ENCODE measurements around the gene PCP2.
"Not testable (repeated sequence)": the region's sequence is repeated elsewhere in the genome, so short reads cannot be mapped to it uniquely, and the experiment has no call there.

The PCP2 gene

DNA sequence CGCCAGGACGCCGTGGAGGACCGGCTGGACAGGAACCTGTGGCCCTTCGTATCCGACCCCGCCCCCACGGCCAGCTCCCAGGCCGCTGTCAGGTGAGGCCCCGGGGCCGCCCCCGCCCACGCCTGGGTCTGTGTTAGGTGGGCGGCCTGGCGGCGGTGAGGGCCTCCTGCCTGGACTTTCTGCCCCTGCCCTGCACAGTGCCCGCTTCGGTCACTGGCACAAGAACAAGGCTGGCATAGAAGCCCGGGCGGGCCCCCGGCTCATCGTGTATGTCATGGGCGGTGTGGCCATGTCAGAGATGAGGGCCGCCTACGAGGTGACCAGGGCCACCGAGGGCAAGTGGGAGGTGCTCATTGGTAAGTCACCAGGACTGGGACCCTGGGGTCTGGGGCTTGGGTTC is 13.6 kb upstream of the PCP2 start:
- no peak overlapping the region for H3K4me3 ChIP-seq (ENCODE audit: low read depth, low read length)
- TF ChIP-seq, protein P1, sequence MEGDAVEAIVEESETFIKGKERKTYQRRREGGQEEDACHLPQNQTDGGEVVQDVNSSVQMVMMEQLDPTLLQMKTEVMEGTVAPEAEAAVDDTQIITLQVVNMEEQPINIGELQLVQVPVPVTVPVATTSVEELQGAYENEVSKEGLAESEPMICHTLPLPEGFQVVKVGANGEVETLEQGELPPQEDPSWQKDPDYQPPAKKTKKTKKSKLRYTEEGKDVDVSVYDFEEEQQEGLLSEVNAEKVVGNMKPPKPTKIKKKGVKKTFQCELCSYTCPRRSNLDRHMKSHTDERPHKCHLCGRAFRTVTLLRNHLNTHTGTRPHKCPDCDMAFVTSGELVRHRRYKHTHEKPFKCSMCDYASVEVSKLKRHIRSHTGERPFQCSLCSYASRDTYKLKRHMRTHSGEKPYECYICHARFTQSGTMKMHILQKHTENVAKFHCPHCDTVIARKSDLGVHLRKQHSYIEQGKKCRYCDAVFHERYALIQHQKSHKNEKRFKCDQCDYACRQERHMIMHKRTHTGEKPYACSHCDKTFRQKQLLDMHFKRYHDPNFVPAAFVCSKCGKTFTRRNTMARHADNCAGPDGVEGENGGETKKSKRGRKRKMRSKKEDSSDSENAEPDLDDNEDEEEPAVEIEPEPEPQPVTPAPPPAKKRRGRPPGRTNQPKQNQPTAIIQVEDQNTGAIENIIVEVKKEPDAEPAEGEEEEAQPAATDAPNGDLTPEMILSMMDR (IDR thresholded peaks at IDR 0.05; ENCODE audit: low read depth, low read length) = no peak

DNA sequence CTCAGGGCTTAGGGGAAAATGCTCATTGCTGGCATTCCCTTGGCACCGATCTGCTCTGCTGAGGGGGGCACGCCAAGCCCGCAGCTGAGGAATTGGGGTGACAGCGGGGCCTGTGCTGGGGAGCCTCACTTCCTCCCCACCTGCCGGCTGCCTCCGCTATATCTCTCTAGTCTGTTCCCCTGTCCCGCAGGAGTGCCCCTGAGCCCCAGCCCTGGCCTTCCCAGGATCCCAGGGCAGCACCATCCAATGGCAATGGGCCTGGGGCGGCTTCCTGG is 12.8 kb upstream of the PCP2 start:
- TF ChIP-seq, protein P1 (IDR thresholded peaks at IDR 0.05; ENCODE audit: low read depth, low read length) = no peak
- H3K4me3 ChIP-seq (ENCODE audit: low read depth, low read length) = no peak overlapping the region

DNA sequence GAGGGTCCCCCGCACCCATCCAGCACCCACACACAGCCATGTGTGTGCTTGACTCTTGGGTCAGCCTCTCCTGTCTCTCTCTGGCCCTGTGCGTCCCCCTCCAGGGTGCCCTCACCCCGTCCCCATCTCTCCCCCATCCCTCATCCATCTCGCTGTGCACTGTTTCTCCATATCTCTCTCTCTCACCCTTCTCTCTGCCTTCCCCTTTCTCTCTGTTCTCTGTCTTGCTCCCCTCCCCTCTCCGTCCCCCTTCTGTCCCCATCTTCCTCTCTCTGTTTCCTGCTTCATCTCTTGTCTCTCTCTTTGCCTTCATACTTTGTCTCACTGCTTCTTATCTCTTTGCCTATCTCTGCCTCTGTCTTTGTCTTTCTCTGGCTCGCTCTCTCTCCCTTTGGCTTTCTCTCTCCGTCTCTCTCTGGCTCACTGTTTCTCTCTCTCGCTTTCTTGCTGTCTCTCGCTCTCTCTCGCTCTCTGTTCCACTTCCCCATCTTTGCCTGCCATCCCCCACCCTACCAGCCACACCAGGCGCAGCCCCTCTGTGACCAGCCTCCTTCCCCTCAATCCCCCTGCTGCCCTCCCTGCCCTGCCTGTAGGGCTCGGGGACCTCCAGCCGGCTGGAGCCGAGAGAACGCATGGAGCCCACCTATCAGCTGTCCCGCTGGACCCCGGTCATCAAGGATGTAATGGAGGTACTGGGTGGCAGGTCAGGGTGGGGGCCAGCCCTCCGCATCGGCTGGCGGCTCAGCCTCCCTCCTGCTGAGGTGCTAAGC is 12.3 kb upstream of the PCP2 start:
- H3K4me3 ChIP-seq (ENCODE audit: low read depth, low read length) = no peak overlapping the region
- TF ChIP-seq, protein P1 (IDR thresholded peaks at IDR 0.05; ENCODE audit: low read depth, low read length) = no peak

DNA sequence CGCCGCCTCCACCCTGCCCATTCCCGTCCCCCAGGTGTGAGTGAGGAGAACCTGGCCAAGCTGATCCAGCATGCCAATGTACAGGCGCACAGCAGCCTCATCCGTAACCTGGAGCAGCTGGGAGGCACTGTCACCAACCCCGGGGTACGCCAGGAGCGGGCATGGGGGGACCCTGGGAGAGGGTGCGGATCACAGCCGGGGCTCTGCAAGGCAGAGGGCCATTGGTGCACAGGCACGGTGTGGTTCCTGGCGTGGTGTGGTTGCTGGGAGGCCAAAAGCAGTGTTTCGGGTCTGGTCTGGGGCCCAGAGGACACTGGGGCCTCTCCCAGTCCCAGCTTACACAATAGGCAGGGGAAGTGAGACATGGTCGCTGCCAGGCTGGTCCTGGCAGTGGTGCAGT is 11.6 kb upstream of the PCP2 start:
- H3K4me3 ChIP-seq (ENCODE audit: low read depth, low read length) = no peak overlapping the region
- TF ChIP-seq, protein P1 (IDR thresholded peaks at IDR 0.05; ENCODE audit: low read depth, low read length) = no peak

DNA sequence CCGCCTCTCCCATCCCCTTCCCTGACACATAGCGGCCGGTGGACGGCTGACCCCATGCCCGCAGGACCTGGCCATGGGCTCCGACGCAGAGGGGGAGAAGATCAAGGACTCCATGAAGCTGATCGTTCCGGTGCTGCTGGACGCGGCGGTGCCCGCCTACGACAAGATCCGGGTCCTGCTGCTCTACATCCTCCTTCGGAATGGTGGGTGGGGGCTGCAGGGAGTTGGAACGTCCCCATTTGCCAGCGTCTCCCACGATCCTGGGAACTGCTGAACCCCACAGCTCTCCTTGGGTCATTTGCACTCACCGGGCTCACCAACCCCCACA is 11.0 kb upstream of the PCP2 start:
- TF ChIP-seq, protein P1 (IDR thresholded peaks at IDR 0.05; ENCODE audit: low read depth, low read length) = no peak
- H3K4me3 ChIP-seq (ENCODE audit: low read depth, low read length) = no peak overlapping the region

DNA sequence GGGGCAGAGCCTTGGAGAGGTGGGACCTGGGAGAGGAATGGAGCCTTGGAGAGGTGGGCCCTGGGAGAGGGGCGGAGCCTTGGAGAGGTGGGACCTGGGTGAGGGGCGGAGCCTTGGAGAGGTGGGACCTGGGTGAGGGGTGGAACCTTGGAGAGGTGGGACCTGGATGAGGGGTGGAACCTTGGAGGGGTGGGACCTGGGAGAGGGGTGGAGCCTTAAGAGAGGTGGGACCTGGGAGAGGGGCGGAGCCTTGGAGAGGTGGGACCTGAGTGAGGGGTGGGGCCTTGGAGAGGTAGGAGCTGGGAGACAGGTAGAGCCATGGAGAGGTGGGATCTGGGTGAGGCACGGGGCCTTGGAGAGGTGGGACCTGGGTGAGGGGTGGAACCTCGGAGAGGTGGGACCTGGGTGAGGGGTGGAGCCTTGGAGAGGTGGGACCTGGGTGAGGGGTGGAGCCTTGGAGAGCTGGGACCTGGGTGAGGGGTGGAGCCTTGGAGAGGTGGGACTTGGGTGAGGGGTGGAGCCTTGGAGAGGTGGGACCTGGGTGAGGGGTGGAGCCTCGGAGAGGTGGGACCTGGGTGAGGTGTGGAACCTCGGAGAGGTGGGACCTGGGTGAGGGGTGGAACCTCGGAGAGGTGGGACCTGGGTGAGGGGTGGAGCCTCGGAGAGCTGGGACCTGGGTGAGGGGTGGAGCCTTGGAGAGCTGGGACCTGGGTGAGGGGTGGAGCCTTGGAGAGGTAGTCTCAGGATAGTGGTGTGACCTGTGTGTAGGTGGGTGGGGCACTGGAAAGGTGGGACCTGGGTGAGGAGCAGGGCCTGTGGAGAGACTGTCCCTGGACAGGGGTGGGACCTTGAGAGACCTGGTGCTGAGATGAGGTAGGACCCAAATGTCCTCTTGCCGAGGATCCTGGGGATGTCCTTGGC is 10.4 kb upstream of the PCP2 start:
- H3K4me3 ChIP-seq (ENCODE audit: low read depth, low read length) = not testable (repeated sequence)

DNA sequence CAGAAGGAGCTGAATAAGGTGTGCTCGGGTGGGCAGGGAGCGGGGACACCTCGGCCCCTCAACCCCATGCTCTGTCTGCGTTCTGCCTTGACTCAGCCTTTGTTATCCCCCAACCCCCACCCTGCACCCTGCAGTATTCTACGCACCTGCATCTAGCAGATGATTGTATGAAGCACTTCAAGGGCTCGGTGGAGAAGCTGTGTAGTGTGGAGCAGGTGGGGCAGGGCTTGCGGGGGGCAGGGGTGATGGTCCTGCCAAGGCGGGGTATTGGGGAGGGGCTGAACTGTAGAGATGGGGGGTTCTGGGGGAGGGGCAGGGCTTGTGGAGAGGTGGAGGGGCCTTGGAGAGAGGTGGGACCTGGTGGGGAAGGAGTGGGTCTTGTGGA is 9.5 kb upstream of the PCP2 start:
- H3K4me3 ChIP-seq (ENCODE audit: low read depth, low read length) = no peak overlapping the region
- TF ChIP-seq, protein P1 (IDR thresholded peaks at IDR 0.05; ENCODE audit: low read depth, low read length) = no peak
